Nucleus accumbens (tissue), 56 donors: ENCODE results near the gene ADISSP.

Experiments used
- DNase-seq, 56 donors: peaks; one replicate each; lab custom pipeline; 2025; lab: John Stamatoyannopoulos, UW

Gene ADISSP

DNA sequence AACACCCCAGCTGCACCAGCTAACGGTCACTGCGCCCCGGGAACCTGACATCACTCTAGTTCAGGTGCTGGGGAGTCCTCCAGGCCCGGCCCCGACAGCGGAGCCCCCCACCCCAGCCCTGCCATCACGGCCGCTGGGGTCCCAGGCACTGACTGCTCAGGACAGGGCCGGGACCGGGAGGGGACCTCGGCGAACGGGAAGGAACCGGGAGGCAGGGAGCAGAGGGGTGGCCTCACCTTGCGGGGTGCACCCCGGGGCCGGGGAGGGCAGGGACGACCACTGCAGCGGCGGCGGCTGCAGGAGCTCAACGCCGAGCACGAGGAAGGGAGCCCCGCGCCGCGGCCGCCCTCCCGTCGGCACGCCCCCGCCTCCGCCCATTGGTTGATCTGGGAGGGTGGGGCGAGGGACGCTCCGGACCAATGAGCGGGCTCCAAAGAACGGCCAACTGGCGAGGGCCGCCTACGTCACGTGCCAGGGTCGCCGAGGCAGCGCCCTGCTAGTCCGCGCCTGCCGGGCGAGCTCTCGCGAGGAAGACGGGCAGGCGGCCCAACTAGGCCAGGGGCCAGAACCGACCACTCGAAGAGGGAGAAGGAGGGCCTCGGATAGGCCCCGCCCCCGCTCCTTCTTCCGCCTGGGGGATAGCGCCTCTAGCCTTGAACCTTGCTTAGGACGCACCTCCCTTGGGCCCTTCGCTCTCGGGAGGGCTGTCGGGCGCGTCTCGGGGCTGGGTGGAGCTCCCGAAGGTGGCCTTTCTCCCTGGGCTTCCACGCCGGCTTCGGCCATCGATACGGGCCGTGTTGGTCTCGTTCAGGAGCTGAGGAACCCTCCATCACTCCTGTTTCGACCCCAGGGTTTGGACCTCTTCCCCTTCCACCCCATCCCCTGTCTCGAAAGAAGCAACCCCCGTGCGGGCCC lies at the start of gene ADISSP:
ADISSP (minus strand) TSS at position 327 of the 915 bp plus-strand sequence. CDS start 7,653 bp downstream, outside the sequence.
- peak; percentile 88 to 100 (median 97) for DNase-seq

- no peak for DNase-seq
Observed at GRCh38 chr20:3815703-3816315, 48.3 kb upstream of the ADISSP start.

DNA sequence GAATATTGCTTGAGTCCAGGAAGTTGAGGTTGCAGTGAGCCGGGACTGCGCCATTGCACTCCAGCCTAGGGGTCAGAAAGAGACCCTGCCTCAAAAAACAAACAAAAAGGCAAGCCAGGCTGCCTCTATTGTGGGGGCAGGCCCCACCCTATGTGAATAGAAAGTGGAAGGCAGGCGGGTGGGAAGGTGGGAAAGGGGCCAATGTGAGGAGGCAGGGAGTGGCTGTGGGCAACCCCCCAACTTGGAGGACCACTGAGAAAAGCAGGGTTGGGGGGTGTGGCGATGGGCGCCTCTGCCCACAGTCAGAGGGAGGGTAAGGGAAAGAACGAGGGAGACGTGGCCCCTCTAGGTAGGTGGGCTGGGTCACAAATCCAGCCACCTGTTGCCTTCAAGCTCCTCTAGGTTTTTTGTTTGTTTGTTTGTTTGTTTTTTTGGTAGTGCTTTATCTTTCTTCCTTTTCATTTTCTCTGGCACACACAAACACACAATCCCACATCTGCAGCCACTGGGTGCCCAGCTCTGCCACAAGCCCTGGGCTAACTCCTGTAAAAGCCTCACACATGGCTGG lies 47.5 kb upstream of the ADISSP start:
- no peak for DNase-seq

GRCh38 chr20:3813848-3814581 lies 46.5 kb upstream of the ADISSP start:
- no peak for DNase-seq

DNA sequence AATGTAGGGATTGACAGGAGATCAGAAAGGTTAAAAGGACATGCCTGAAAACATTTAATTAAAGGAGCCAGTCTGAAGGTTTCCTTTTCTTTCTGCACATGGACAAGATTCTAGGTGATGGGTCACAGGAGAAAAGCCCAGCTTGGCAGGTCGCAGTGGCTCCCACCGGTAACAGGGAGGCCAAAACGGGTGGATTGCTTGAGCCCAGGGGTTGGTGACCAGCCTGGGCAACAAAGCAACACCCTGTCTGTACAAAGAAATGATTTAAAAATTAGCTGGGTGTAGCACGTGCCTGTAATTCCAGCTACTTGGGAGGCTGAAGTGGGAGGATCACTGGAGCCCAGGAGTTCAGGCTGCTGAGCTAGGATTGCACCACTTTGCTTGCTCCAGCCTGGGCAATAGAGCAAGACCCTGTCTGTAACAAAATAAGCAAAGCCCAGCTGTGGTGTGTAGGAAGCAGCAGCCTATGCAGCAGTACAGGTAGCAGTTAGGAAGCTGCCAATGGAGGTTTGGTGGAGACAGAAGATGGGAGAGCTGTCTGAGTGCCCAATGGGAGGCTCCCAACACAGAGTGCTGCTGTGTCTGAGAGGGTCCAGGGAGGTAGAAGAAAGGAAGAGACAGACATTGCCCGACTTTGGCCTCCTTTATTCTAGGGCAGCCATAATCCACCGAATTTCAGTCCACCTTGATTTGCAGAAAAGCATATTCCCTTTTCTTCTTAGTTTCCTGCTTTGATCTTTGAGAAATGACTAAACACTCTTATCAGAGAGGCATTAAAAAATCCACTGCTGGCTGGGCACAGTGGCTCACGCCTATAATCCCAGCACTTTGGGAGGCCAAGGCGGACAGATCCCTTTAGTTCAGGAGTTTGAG lies 45.7 kb upstream of the ADISSP start:
- DNase-seq = no peak

GRCh38 chr20:3812259-3812681 lies 44.7 kb upstream of the ADISSP start:
- DNase-seq = no peak

DNA sequence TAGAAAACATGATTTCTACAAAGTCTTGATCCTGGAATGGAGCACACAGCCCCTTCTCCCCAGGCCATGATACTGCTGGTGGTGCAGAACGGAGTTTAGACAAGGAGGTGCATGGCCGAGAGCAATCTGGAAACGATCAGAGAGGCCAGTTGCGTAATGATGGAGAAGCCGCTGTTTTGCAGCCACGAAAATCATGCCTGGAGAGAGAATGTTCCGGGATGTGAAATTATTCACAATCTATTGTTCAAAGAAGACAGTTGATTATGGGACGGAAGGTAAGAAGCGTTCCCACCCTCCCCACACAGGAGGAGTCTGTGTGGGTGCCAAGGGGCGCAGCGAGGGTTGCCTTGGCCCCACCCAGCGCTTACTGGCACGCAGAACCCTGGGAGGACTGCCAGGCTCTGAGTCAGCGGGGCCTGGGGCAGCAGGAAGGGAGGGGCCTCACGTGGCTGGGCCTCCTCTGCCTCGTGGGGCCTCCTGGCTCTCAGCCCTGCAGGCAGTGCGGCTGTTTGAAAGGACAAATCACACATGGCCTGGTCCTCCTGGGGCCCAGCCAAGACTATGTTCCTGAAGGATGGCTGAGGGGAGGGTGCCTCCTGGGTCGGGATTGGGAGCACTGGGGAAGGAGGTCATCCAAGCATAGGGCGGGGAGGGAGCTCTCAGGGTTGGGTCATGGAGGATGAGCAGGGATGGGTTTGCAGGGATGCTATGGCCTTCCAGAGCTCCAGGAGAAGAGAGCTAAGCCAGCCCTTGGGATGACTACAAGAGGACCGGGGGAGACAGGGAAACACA lies 44.1 kb upstream of the ADISSP start:
- DNase-seq = peak; percentile 83 to 99 (median 95)

- no peak for DNase-seq
Observed at GRCh38 chr20:3808544-3808943, 41.0 kb upstream of the ADISSP start.

- no peak for DNase-seq
Observed at GRCh38 chr20:3804781-3805180, 37.2 kb upstream of the ADISSP start.

- DNase-seq = no peak
Observed at GRCh38 chr20:3804254-3804751, 36.8 kb upstream of the ADISSP start.

- no peak for DNase-seq
Observed at GRCh38 chr20:3803854-3804253, 36.3 kb upstream of the ADISSP start.

GRCh38 chr20:3803289-3803688 lies 35.7 kb upstream of the ADISSP start:
- no peak for DNase-seq

GRCh38 chr20:3802524-3803239 lies 35.1 kb upstream of the ADISSP start:
- no peak for DNase-seq

- no peak for DNase-seq
Observed at GRCh38 chr20:3801846-3802245, 34.3 kb upstream of the ADISSP start.

- no peak for DNase-seq
Observed at GRCh38 chr20:3801299-3801698, 33.7 kb upstream of the ADISSP start.

DNA sequence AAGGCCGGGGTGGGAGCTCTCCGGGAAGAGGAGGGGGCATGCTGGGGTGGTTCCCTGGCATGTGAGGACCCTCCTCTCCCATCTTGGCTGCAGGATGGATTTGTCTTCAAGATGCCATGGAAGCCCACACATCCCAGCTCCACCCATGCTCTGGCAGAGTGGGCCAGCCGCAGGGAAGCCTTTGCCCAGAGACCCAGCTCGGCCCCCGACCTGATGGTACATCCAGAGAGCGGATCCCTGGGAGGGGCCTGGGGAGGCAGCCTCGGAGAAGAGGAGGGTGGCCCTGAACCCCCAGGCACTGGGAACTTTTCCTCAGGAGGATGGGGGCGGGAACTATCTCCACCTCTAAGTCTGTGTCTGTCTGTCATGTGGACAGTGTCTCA lies 33.3 kb upstream of the ADISSP start:
- no peak for DNase-seq

GRCh38 chr20:3800256-3800877 lies 32.8 kb upstream of the ADISSP start:
- no peak for DNase-seq

- DNase-seq = no peak
Observed at GRCh38 chr20:3798908-3799248, 31.3 kb upstream of the ADISSP start.
